Esophagus squamous epithelium (tissue), 4 donors: ENCODE measurements around the gene STAG3.

Experiments
- POLR2A ChIP-seq, 4 donors: fragments of 450-650 bp; IDR thresholded peaks; one replicate each; pipeline ENCODE4 v1.6.1; 2017; ENCODE audit warnings: antibody characterized with exemption in 4 of 4, mild to moderate bottlenecking in 4 of 4, moderate library complexity in 3 of 4
- TF ChIP-seq, protein P1 (sequence below), 6 experiments: fragments of 450-650 bp in 4 of 6; fragments of 200-600 bp in 2 of 6; sonication (generic) in 2 of 6; IDR thresholded peaks; one replicate each; pipeline ENCODE4 v1.5.1; 2016 to 2019; ENCODE audit warnings: antibody characterized with exemption in 6 of 6, mild to moderate bottlenecking in 4 of 6, moderate library complexity in 4 of 6

DNA sequence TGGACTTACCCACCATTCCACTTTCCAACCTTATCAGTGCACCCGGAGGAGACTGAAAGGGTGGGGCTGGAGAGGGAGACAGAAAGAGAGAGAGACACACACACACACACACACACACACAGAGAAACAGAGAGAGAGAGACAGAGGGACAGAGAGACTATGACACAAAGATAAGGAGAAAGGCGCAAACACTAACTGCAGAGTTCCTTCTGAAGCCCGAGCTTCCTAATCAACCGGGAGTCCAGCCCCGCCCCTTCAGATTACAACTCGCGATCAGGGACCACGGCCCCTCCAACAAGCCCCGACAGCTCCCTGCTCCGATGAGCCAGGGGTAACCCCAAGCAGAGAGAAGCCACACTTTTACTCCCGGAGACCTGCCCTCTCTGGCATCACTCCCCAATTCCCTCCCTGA is 9.8 kb upstream of the STAG3 start:
- TF ChIP-seq, protein P1, sequence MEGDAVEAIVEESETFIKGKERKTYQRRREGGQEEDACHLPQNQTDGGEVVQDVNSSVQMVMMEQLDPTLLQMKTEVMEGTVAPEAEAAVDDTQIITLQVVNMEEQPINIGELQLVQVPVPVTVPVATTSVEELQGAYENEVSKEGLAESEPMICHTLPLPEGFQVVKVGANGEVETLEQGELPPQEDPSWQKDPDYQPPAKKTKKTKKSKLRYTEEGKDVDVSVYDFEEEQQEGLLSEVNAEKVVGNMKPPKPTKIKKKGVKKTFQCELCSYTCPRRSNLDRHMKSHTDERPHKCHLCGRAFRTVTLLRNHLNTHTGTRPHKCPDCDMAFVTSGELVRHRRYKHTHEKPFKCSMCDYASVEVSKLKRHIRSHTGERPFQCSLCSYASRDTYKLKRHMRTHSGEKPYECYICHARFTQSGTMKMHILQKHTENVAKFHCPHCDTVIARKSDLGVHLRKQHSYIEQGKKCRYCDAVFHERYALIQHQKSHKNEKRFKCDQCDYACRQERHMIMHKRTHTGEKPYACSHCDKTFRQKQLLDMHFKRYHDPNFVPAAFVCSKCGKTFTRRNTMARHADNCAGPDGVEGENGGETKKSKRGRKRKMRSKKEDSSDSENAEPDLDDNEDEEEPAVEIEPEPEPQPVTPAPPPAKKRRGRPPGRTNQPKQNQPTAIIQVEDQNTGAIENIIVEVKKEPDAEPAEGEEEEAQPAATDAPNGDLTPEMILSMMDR (IDR thresholded peaks at IDR 0.05), result no peak
- no peak for TF ChIP-seq POLR2A (IDR thresholded peaks at IDR 0.05)
